DND-41 (cell line): Measurements from ENCODE around the gene ABT1.

Experiments used
- ATAC-seq: fragments of 200-7000 bp; cut with Tn5 transposase; 3 replicates; pipeline ENCODE4 v1.9.1; 2021; ENCODE audit warnings: low read depth; ENCODE audit not compliant: insufficient read depth
- DNase-seq: peaks from one replicate; pipeline ENCODE4 v3.0.0-alpha.2; 2020
- H2AFZ ChIP-seq: 2 replicates; pipeline ENCODE4 v1.6.0; 2012; ENCODE audit warnings: low read depth, low read length
- H3K27ac ChIP-seq: 2 replicates; pipeline ENCODE4 v1.5.1; 2012; ENCODE audit warnings: low read length, inconsistent platforms
- H3K27me3 ChIP-seq: fragments of 200-600 bp; sonication (generic); 2 replicates; pipeline ENCODE4 v1.6.0; 2012; ENCODE audit warnings: low read length, mild to moderate bottlenecking, inconsistent platforms; ENCODE audit not compliant: insufficient read depth, poor library complexity
- H3K36me3 ChIP-seq: 2 replicates; pipeline ENCODE4 v1.5.1; 2012; ENCODE audit warnings: low read length, inconsistent platforms; ENCODE audit not compliant: insufficient read depth
- H3K4me1 ChIP-seq: 2 replicates; pipeline ENCODE4 v1.5.1; 2012; ENCODE audit warnings: mild to moderate bottlenecking, low read length; ENCODE audit not compliant: insufficient read depth
- H3K4me2 ChIP-seq: 2 replicates; pipeline ENCODE4 v1.6.0; 2012; ENCODE audit warnings: mild to moderate bottlenecking, moderate library complexity, low read length, inconsistent platforms; ENCODE audit not compliant: insufficient read depth
- H3K4me3 ChIP-seq, 2 experiments: fragments of 200-600 bp in 1 of 2; shearing (Covaris generic) in 1 of 2; 2 replicates each; pipeline ENCODE4 v1.5.1; 2012 to 2016; ENCODE audit warnings: inconsistent platforms in 2 of 2, low read length in 2 of 2, mild to moderate bottlenecking in 2 of 2, low read depth in 1 of 2, moderate library complexity in 1 of 2
- H3K79me2 ChIP-seq: 2 replicates; pipeline ENCODE4 v1.6.0; 2012; ENCODE audit warnings: low read length, inconsistent platforms; ENCODE audit not compliant: insufficient read depth
- H3K9ac ChIP-seq: 2 replicates; pipeline ENCODE4 v1.6.0; 2012; ENCODE audit warnings: low read depth, mild to moderate bottlenecking, inconsistent platforms, low read length, moderate library complexity
- H3K9me3 ChIP-seq: 2 replicates; pipeline ENCODE4 v1.5.1; 2012; ENCODE audit warnings: low read length, moderate library complexity, mild to moderate bottlenecking, inconsistent platforms; ENCODE audit not compliant: insufficient read depth, severe bottlenecking
- H4K20me1 ChIP-seq: 2 replicates; pipeline ENCODE4 v1.6.0; 2012; ENCODE audit warnings: low read length; ENCODE audit not compliant: insufficient read depth
- CTCF ChIP-seq: IDR thresholded peaks from 2 replicates; pipeline ENCODE4 v1.5.1; 2012; ENCODE audit warnings: borderline replicate concordance, low read length, moderate library complexity, mild to moderate bottlenecking; ENCODE audit not compliant: poor library complexity, severe bottlenecking; ENCODE audit errors: extremely low read depth
- EZH2 ChIP-seq: IDR thresholded peaks from 3 replicates; pipeline ENCODE4 v1.6.1; 2012; ENCODE audit warnings: borderline replicate concordance, low read depth, mild to moderate bottlenecking, moderate library complexity, low read length, inconsistent platforms; ENCODE audit not compliant: severe bottlenecking

The ABT1 gene

DNA sequence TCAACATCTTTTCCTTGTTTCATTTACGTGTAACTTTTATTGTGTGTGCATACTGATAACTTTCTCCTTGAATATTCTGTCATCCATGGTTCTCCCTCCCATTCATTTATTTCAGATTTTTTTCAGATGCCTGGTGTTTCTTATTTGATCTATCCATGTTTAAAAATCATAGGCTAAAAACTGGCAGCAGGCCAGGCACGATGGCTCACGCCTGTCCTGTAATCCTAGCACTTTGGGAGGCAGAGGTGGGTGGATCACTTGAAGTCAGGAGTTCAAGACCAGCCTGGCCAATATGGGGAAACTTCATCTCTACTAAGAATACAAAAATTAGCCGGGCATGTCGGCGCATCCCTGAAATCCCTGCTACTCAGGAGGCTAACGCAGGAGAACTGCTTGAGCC is 31.1 kb downstream of the ABT1 start:
- ATAC-seq = no peak
- H3K27me3 ChIP-seq = no peaks in the 10 kb centered on the region

GRCh38 chr6:26629359-26629758 is 32.6 kb downstream of the ABT1 start:
- Histone ChIP-seq H3K4me3 (no peak overlapping the region), H3K27ac (no peak overlapping the region), H3K4me2 (no peak overlapping the region), H3K79me2 (no peaks in the 10 kb centered on the region), H2AFZ (no peak overlapping the region), H3K9me3 (no peaks in the 10 kb centered on the region), H3K36me3 (peaks cover 6% of the 10 kb centered on the region; the same call in 1 of the 2 replicates), H3K9ac (no peak overlapping the region), H4K20me1 (no peaks in the 10 kb centered on the region), H3K27me3 (no peaks in the 10 kb centered on the region), H3K4me1 (no peaks in the 10 kb centered on the region)
- DNase-seq = no peak
- TF ChIP-seq EZH2 (no peak), CTCF (no peak)
- ATAC-seq = no peak

More for the DNA sequence above, 31.1 kb downstream of the ABT1 start:
- Histone ChIP-seq H3K9me3 (no peaks in the 10 kb centered on the region), H3K79me2 (no peaks in the 10 kb centered on the region), H3K4me3 (no peak overlapping the region), H3K36me3 (no peaks in the 10 kb centered on the region), H3K4me1 (no peaks in the 10 kb centered on the region), H3K27ac (no peak overlapping the region), H2AFZ (no peak overlapping the region), H4K20me1 (no peaks in the 10 kb centered on the region), H3K4me2 (no peak overlapping the region), H3K9ac (no peak overlapping the region)
- no peak for TF ChIP-seq CTCF
- no peak for TF ChIP-seq EZH2
- no peak for DNase-seq

GRCh38 chr6:26640806-26641205 is 44.1 kb downstream of the ABT1 start:
- Histone ChIP-seq H3K9me3 (no peaks in the 10 kb centered on the region), H3K4me1 (no peaks in the 10 kb centered on the region), H4K20me1 (0 out of 2 replicates have a peak, but pooled peaks cover 3% of the 10 kb centered on the region), H3K27ac (no peak overlapping the region), H3K79me2 (peaks cover 7% of the 10 kb centered on the region; the same call in 1 of the 2 replicates), H3K36me3 (peaks cover 58% of the 10 kb centered on the region), H3K4me3 (no peak overlapping the region), H3K27me3 (no peaks in the 10 kb centered on the region), H2AFZ (no peak overlapping the region), H3K9ac (no peak overlapping the region), H3K4me2 (no peak overlapping the region)
- no peak for ATAC-seq
- TF ChIP-seq CTCF = no peak
- TF ChIP-seq EZH2 = no peak
- no peak for DNase-seq

- H4K20me1 ChIP-seq = 0 out of 2 replicates have a peak, but pooled peaks cover 3% of the 10 kb centered on the region
- H3K9me3 ChIP-seq = peaks cover 4% of the 10 kb centered on the region
- H3K27me3 ChIP-seq = no peaks in the 10 kb centered on the region
- H3K9ac ChIP-seq = no peak overlapping the region
- peaks cover 50% of the 10 kb centered on the region for H3K36me3 ChIP-seq
- DNase-seq (no peak), ATAC-seq (no peak)
- no peaks in the 10 kb centered on the region for H3K4me1 ChIP-seq
- no peak overlapping the region for H3K4me2 ChIP-seq
- no peak overlapping the region for H3K4me3 ChIP-seq
- peaks cover 38% of the 10 kb centered on the region for H3K79me2 ChIP-seq
- TF ChIP-seq CTCF (no peak), EZH2 (no peak)
- H2AFZ ChIP-seq = no peak overlapping the region
- no peak overlapping the region for H3K27ac ChIP-seq
Measured at GRCh38 chr6:26646074-26646473, 49.3 kb downstream of the ABT1 start.
